ENCODE measurements around the gene ST7L. TPM values are rescaled to one million over a fixed set of nuclear protein-coding genes. Genes with fewer than 3 reads are reported as not detected.
A peak's percentile ranks its signal among the peaks of the same experiment; 100 is the strongest.

ST7L gene
- total and polyA plus RNA-seq, 10 of the 15 experiments (the other 5 are each of a cell fraction or from before 2014, with no cell fraction given), result 3.6 to 13.7 (median 8.9) TPM

GRCh38 chr1:112618114-112618720 lies 724 bp downstream of the ST7L start:
- intact Hi-C loops (cut with micrococcal nuclease; ENCODE audit: unreplicated experiment), result loop anchor here (2.0 kb wide), 4 partner anchors 57 to 151 kb away; partner anchors contain the start of genes MOV10, PPM1J and RHOC
- DNase-seq (ENCODE audit: low read depth, low spot score), result no peak
- peak overlapping the region; percentile 97 for H3K4me2 ChIP-seq (ENCODE audit: control insufficient read depth, insufficient read depth)
- peaks cover 4% of the 10 kb centered on the region for H3K4me1 ChIP-seq (ENCODE audit: control insufficient read depth, insufficient read depth, low read length)
- ChIA-PET POLR2A (interaction anchor here (1.1 to 4.2 kb wide), 7 partner anchors 17 to 224 kb away, joined by 5 to 26 read pairs (median 7); partner anchors contain the start of genes CTTNBP2NL, MOV10, PPM1J and RHOC), SMC1A (ENCODE audit: uncharacterized antibody, unreplicated experiment) (interaction anchor here (1.0 to 10.2 kb wide), 14 partner anchors 10 to 227 kb away, joined by 3 to 125 read pairs (median 6); partner anchors contain the start of genes MOV10 and PPM1J), CTCF (interaction anchor here (1.2 to 15.2 kb wide), 6 partner anchors 87 to 259 kb away, joined by 3 to 330 read pairs (median 6); partner anchors contain the start of genes CTTNBP2NL and PPM1J), RAD21 (ENCODE audit: unreplicated experiment) (interaction anchor here (1.0 to 4.0 kb wide), 10 partner anchors 17 to 227 kb away, joined by 3 to 26 read pairs (median 8); partner anchors contain the start of genes MOV10, PPM1J and RHOC)
- peak; percentile 29 for ATAC-seq
- FAIRE-seq, result peak; percentile 35
- no peaks in the 10 kb centered on the region for H3K9me3 ChIP-seq (replicated peaks; ENCODE audit: control insufficient read depth, insufficient read depth, low read length)
- peak overlapping the region; percentile 90 for H2AFZ ChIP-seq (ENCODE audit: control insufficient read depth, low read depth, low read length)
- WGBS (ENCODE audit: insufficient coverage, insufficient replicate concordance, low lambda C conversion rate, missing lambda C conversion rate), result under 1% methylated on average over 12 of the region's 12 CpGs
- H3K27me3 ChIP-seq (replicated peaks in 1 of 2; ENCODE audit: control insufficient read depth in 2 of 2, insufficient read depth in 2 of 2, low read length in 1 of 2), result no peaks in the 10 kb centered on the region
- H3K27ac ChIP-seq (ENCODE audit: control insufficient read depth, insufficient read depth), result peak overlapping the region; percentile 100
- H3K9ac ChIP-seq (ENCODE audit: control insufficient read depth, insufficient read depth, low read length), result peak overlapping the region; percentile 100
- no TSS peak for BruUV-seq (replicated peaks)
- peak overlapping the region; percentile 75 for H3K4me3 ChIP-seq
- H3K79me2 ChIP-seq (ENCODE audit: control insufficient read depth, insufficient read depth, low read length), result peaks cover 61% of the 10 kb centered on the region
- in situ Hi-C loops (cut with MboI), result loop anchor here (5.0 kb wide), 1 partner anchor 221 kb away; the partner anchor contains the start of gene CTTNBP2NL
- H3K36me3 ChIP-seq (ENCODE audit: control insufficient read depth in 2 of 2, insufficient read depth in 2 of 2, low read length in 1 of 2), result no peaks in the 10 kb centered on the region
- H4K20me1 ChIP-seq (ENCODE audit: control insufficient read depth, insufficient read depth), result no peaks in the 10 kb centered on the region
- TF ChIP-seq SUPT20H (IDR thresholded peaks at IDR 0.05; ENCODE audit: borderline replicate concordance, control insufficient read depth, low read depth, low read length) (no peak), IRF5 (IDR thresholded peaks at IDR 0.05; ENCODE audit: borderline replicate concordance) (no peak), CHD2 (IDR thresholded peaks at IDR 0.05; ENCODE audit: borderline replicate concordance, low read depth, low read length) (no peak), IRF3 (IDR thresholded peaks at IDR 0.05) (no peak), CTCF (IDR thresholded peaks at IDR 0.05 in 2 of 3, conservative IDR thresholded peaks at IDR 0.05 in 1 of 3; ENCODE audit: control insufficient read depth in 2 of 3, extremely low read depth in 1 of 3, insufficient read depth in 1 of 3, low read depth in 3 of 3, low read length in 3 of 3) (no peak), NR2F1 (conservative IDR thresholded peaks at IDR 0.05) (no peak), SPI1 (IDR thresholded peaks at IDR 0.05; ENCODE audit: borderline replicate concordance, insufficient read depth, low read depth, low read length) (0 out of 2 replicates have a peak, but pooled peaks have one; percentile 25), EED (IDR thresholded peaks at IDR 0.05; ENCODE audit: low read depth) (no peak), RB1 (IDR thresholded peaks at IDR 0.05; ENCODE audit: borderline replicate concordance) (no peak), USF1 (IDR thresholded peaks at IDR 0.05; ENCODE audit: borderline replicate concordance, extremely low read length, insufficient read depth, low read depth, low read length) (no peak)
- TF ChIP-seq, protein P1, sequence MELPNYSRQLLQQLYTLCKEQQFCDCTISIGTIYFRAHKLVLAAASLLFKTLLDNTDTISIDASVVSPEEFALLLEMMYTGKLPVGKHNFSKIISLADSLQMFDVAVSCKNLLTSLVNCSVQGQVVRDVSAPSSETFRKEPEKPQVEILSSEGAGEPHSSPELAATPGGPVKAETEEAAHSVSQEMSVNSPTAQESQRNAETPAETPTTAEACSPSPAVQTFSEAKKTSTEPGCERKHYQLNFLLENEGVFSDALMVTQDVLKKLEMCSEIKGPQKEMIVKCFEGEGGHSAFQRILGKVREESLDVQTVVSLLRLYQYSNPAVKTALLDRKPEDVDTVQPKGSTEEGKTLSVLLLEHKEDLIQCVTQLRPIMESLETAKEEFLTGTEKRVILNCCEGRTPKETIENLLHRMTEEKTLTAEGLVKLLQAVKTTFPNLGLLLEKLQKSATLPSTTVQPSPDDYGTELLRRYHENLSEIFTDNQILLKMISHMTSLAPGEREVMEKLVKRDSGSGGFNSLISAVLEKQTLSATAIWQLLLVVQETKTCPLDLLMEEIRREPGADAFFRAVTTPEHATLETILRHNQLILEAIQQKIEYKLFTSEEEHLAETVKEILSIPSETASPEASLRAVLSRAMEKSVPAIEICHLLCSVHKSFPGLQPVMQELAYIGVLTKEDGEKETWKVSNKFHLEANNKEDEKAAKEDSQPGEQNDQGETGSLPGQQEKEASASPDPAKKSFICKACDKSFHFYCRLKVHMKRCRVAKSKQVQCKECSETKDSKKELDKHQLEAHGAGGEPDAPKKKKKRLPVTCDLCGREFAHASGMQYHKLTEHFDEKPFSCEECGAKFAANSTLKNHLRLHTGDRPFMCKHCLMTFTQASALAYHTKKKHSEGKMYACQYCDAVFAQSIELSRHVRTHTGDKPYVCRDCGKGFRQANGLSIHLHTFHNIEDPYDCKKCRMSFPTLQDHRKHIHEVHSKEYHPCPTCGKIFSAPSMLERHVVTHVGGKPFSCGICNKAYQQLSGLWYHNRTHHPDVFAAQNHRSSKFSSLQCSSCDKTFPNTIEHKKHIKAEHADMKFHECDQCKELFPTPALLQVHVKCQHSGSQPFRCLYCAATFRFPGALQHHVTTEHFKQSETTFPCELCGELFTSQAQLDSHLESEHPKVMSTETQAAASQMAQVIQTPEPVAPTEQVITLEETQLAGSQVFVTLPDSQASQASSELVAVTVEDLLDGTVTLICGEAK (IDR thresholded peaks at IDR 0.05; ENCODE audit: borderline replicate concordance), result 0 out of 2 replicates have a peak, but pooled peaks have one; percentile 3

All from GM12878 (cell line).